GM10266 (cell line): ENCODE data around the gene CCDC160.
"Not testable (repeated sequence)": the region's sequence is repeated elsewhere in the genome, so short reads cannot be mapped to it uniquely, and the experiment has no call there.

Experiments
- DNase-seq: peaks from one replicate; pipeline ENCODE4 v3.0.0; 2012; ENCODE audit errors: extremely low spot score
- TF ChIP-seq, protein P1 (sequence below): IDR thresholded peaks from 2 replicates; pipeline ENCODE4 v1.5.1; 2012; ENCODE audit warnings: mild to moderate bottlenecking, low read depth; ENCODE audit not compliant: control insufficient read depth, insufficient read depth; ENCODE audit errors: missing control alignments

Gene CCDC160

DNA sequence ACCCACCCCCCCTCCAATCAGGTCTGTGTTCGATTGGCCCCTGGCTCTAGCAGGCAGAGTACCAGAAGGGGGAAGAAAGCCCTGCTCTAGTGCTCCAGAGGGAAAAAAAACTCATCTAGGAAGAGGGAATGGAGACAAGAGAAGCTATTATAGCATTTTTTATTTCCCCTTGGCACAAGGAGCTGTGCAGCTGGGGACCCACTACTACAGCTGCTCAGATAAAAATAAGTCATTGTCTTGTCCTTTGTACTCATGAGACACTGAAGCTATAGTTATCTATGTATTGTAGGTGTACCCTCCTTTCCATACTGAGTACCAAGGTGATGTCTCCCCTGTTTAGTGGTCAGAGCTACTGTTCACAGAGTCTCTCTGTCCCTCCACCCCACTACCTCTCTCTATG is 14.3 kb downstream of the CCDC160 start:
- DNase-seq, result no peak
- TF ChIP-seq, protein P1, sequence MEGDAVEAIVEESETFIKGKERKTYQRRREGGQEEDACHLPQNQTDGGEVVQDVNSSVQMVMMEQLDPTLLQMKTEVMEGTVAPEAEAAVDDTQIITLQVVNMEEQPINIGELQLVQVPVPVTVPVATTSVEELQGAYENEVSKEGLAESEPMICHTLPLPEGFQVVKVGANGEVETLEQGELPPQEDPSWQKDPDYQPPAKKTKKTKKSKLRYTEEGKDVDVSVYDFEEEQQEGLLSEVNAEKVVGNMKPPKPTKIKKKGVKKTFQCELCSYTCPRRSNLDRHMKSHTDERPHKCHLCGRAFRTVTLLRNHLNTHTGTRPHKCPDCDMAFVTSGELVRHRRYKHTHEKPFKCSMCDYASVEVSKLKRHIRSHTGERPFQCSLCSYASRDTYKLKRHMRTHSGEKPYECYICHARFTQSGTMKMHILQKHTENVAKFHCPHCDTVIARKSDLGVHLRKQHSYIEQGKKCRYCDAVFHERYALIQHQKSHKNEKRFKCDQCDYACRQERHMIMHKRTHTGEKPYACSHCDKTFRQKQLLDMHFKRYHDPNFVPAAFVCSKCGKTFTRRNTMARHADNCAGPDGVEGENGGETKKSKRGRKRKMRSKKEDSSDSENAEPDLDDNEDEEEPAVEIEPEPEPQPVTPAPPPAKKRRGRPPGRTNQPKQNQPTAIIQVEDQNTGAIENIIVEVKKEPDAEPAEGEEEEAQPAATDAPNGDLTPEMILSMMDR, result no peak

DNA sequence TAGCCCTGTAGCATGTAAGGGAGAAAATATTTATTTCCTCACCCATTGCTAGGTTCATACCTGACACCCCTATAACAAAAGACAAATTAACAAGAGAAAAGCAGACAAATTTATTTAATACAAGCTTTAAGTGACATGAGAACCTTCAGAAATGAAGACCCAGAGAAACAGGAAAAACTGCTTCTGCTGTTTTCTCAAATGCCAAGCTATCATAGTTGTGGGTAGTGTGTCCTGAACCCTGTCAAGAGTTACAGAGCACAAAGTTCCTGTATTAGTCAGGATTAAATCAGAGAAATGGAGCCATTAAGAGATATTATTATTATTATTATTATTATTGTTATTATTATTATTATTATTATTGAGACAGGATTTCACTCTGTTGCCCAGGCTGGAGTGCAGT is 17.5 kb downstream of the CCDC160 start:
- no peak for DNase-seq
- TF ChIP-seq, protein P1, result no peak

DNA sequence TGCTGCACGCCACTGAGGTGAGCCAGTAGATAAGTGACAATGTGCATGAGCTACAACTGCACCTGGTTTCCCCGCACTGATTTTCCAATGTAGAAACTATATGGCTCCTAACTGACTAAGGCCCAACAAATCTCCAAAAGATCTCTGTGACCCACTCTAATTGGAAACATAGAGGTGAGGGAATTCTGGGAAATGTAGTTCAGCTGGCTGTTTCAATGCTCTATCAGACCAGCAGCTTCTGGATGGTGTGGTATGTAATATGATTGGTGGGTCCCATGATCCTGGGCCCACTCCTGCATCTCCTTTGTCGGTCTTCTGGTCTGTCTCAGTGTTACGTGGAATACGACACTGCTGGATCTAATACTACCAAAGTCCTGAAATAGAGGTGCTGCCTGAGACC is 18.6 kb downstream of the CCDC160 start:
- DNase-seq, result no peak
- TF ChIP-seq, protein P1, result no peak

DNA sequence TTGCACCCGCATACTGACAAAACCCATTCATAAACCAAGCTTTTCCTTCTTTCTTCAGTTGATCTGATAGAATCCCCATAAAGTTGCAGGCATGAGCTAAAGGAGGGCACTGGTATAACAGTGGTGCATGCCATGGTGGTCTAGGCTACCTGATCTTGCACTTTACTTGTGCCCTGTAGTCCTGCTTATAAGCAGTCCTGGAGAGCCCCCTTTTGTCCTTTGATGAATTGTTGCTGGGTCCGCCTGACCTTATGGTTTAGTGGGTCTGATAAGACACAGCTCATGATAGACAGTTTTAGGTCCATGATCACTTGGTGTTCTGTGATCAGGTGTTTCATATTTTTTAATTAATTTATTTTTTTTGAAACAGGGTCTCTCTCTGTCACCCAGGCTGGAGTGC is 19.7 kb downstream of the CCDC160 start:
- TF ChIP-seq, protein P1, result no peak
- DNase-seq, result no peak

DNA sequence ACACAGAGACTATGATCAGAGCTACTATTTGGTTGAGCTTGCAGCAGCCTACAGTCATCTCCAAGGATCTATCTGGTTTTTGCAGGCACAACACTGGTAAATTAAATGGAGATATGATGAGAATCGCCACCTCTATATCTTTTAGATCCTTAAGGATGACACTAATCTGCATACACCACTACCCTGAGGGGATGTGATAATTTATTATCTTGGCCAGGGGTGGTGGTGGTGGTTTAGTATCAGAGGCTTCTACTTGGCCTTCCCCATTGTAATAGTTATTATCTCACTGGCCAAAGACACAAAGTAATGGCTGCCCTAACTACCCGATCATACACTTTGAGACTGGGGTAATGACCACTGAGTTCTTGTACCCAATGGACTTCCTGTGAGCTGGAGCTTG is 21.2 kb downstream of the CCDC160 start:
- no peak for DNase-seq
- TF ChIP-seq, protein P1, result no peak

DNA sequence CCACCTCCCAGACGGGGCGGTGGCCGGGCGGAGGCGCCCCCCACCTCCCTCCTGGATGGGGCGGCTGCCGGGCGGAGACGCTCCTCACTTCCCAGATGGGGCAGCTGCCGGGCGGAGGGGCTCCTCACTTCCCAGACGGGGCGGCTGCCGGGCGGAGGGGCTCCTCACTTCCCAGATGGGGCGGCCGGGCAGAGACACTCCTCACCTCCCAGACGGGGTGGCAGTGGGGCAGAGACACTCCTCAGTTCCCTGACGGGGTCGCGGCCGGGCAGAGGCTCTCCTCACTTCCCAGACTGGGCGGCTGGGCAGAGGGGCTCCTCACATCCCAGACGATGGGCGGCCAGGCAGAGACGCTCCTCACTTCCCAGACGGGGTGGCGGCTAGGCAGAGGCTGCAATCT is 49.0 kb downstream of the CCDC160 start:
- not testable (repeated sequence) for DNase-seq

DNA sequence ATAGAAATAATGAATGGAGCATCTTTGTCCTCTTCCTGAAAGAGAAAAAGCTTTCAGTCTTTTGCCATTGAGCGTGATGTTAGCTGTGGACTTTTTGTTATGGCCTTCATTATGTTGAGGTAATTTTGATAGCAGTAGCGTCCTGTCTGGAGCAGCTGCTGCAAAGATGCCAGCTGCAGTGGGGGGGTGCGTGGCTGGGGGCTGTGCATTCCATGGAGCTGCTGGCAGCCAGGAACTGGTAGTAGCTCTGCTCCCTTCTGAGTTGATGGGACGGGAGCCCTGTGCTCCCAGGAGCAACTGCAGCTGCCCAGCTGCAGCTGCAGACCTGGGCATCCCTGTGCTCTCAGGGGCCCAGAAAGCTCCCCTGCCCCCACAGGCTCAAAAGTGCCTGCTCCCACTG is 50.4 kb downstream of the CCDC160 start:
- TF ChIP-seq, protein P1, result no peak
- DNase-seq, result no peak

DNA sequence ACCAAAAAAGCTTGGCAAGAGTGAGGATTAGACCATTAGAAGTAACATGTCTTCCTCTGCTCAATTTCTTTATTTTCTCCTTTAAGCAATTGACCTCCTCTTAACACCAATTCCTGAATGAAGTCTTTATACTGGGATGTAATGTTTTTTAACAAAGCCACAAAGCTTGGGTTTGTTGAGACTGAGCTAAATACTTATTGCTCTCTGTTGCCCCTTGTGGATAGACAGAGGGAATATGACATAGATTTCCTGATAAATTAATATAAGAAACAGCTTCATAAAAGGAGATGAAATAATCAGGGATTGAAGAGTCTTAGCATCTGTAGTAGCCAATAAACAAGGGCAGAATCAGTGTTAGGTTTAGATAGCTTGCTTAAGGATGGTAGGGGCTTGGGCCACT is 57.6 kb downstream of the CCDC160 start:
- no peak for DNase-seq
- TF ChIP-seq, protein P1, result no peak
